KOPT-K1 (cell line): Measurements from ENCODE around the gene CNN2.

ENCODE experiments used
- H3K27ac ChIP-seq: fragments of 200-600 bp; sonication (generic); 2 replicates; pipeline ENCODE4 v1.5.1; 2016; ENCODE audit warnings: antibody characterized with exemption, mild to moderate bottlenecking, low read depth, low read length; ENCODE audit not compliant: poor library complexity, severe bottlenecking
- H3K36me3 ChIP-seq: fragments of 200-600 bp; sonication (generic); 2 replicates; pipeline ENCODE4 v1.5.1; 2017; ENCODE audit warnings: antibody characterized with exemption, mild to moderate bottlenecking, low read length, moderate library complexity; ENCODE audit not compliant: insufficient read depth
- H3K9me3 ChIP-seq: fragments of 200-600 bp; sonication (generic); 2 replicates; pipeline ENCODE4 v1.5.1; 2017; ENCODE audit warnings: antibody characterized with exemption, low read length, mild to moderate bottlenecking; ENCODE audit not compliant: insufficient read depth, poor library complexity, severe bottlenecking

Gene CNN2

DNA sequence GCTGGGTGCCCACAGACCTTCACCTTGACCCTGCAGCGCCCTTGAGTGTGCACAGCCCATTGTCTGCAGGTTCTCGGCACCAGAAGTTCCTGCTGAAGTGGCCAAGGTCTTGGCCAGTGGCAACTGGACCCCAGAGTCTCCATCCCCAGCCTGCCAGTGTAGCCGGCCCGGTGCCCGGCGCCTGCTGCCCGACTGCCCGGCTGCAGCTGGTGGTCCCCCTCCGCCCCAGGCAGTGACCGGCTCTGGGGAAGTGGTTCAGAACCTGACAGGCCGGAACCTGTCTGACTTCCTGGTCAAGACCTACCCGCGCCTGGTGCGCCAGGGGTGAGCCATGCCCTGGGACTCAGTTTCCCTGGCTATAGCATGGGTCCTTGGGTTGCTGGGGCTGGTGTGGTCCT, 28.6 kb downstream of the CNN2 start:
- Histone ChIP-seq H3K27ac (no peak overlapping the region), H3K9me3 (no peaks in the 10 kb centered on the region), H3K36me3 (peaks cover 4% of the 10 kb centered on the region; the same call in 1 of the 2 replicates)

DNA sequence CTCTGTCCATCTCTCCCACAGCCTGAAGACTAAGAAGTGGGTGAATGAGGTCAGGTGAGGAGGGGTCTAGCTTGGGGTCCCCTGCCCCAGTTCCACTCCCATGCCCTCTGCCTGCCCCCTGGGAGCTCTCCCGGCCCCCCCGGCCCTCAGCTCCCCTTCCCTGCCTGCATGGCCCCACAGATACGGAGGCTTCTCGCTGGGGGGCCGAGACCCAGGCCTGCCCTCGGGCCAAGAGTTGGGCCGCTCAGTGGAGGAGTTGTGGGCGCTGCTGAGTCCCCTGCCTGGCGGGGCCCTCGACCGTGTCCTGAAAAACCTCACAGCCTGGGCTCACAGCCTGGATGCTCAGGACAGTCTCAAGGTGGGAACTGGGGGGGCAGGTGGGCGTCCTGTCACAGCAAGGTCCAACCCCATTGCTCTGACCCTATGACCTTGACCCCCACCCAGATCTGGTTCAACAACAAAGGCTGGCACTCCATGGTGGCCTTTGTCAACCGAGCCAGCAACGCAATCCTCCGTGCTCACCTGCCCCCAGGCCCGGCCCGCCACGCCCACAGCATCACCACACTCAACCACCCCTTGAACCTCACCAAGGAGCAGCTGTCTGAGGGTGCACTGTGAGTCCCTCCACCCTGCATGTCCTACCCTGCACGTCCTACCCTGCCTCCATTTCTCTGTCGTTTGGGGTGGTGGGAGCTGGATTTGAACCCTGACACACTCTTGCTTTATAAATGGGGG, 29.6 kb downstream of the CNN2 start:
- Histone ChIP-seq H3K36me3 (peaks cover 4% of the 10 kb centered on the region; the same call in 1 of the 2 replicates), H3K9me3 (no peaks in the 10 kb centered on the region), H3K27ac (no peak overlapping the region)

- Histone ChIP-seq H3K27ac (peak overlapping the region; percentile 68), H3K36me3 (peaks cover 4% of the 10 kb centered on the region; the same call in 1 of the 2 replicates), H3K9me3 (no peaks in the 10 kb centered on the region)
Observed at GRCh38 chr19:1057176-1057855, 30.9 kb downstream of the CNN2 start.

GRCh38 chr19:1058112-1058511, 31.7 kb downstream of the CNN2 start:
- no peaks in the 10 kb centered on the region for H3K9me3 ChIP-seq
- peaks cover 4% of the 10 kb centered on the region; the same call in 1 of the 2 replicates for H3K36me3 ChIP-seq
- peak overlapping the region; percentile 68 for H3K27ac ChIP-seq

DNA sequence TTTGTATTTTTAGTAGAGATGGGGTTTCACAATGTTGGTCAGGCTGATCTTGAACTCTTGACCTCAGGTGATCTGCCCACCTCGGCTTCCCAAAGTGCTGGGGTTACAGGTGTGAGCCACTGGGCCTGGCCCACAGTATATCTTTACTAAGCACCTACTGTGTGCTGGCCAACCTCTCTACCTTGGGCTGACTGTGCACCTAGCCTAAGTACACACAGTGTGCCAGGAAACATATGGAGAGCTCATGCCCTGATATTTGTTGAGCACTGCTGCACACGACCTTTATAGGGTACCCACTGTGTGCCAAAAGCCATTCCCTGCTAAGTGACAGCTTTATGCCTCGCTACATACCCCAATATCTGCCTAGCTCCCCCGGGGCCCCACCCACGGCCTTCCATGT, 34.3 kb downstream of the CNN2 start:
- no peaks in the 10 kb centered on the region for H3K9me3 ChIP-seq
- peaks cover 4% of the 10 kb centered on the region; the same call in 1 of the 2 replicates for H3K36me3 ChIP-seq
- no peak overlapping the region for H3K27ac ChIP-seq

- Histone ChIP-seq H3K9me3 (no peaks in the 10 kb centered on the region), H3K36me3 (no peaks in the 10 kb centered on the region), H3K27ac (no peak overlapping the region)
Observed at GRCh38 chr19:1061987-1062386, 35.6 kb downstream of the CNN2 start.

DNA sequence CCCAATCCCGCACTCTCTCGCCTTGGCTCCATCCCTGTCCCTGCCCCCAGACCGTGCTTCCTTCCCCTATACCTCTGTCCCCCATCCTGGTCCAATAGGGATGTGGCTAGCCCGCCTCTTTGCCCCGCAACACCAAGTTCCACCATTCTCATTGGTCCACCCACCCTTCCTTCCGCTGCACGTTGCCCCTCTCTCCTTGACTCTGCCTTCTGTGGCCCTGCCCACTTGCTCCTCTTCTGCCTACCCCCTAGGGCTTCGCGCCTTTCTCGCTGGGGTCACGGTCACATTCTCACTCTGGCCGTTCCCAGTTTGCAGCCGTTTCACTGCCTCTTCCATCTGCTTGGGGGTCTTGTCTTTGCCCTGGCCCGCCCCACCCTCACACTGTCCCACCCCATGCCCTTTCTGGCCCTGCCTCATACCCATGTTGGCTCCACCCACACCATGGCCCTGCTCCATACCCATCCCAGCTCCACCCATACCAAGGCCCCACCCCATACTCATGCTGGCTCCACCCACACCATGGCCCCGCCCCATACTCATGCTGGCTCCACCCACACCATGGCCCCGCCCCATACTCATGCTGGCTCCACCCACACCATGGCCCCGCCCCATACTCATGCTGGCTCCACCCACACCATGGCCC, 36.1 kb downstream of the CNN2 start:
- Histone ChIP-seq H3K9me3 (no peaks in the 10 kb centered on the region), H3K27ac (no peak overlapping the region), H3K36me3 (no peaks in the 10 kb centered on the region)

GRCh38 chr19:1063030-1063908, 36.9 kb downstream of the CNN2 start:
- 0 out of 2 replicates have a peak, but pooled peaks cover under 1% of the 10 kb centered on the region for H3K36me3 ChIP-seq
- H3K27ac ChIP-seq, result no peak overlapping the region
- H3K9me3 ChIP-seq, result no peaks in the 10 kb centered on the region

- H3K36me3 ChIP-seq, result peaks cover 8% of the 10 kb centered on the region; the same call in 1 of the 2 replicates
- no peaks in the 10 kb centered on the region for H3K9me3 ChIP-seq
- no peak overlapping the region for H3K27ac ChIP-seq
Observed at GRCh38 chr19:1063909-1064660, 37.7 kb downstream of the CNN2 start.

- H3K36me3 ChIP-seq, result peaks cover 15% of the 10 kb centered on the region
- H3K27ac ChIP-seq, result no peak overlapping the region
- H3K9me3 ChIP-seq, result no peaks in the 10 kb centered on the region
Observed at GRCh38 chr19:1064661-1065605, 38.5 kb downstream of the CNN2 start.

- Histone ChIP-seq H3K36me3 (peaks cover 22% of the 10 kb centered on the region), H3K27ac (no peak overlapping the region), H3K9me3 (no peaks in the 10 kb centered on the region)
Observed at GRCh38 chr19:1065606-1066109, 39.2 kb downstream of the CNN2 start.

DNA sequence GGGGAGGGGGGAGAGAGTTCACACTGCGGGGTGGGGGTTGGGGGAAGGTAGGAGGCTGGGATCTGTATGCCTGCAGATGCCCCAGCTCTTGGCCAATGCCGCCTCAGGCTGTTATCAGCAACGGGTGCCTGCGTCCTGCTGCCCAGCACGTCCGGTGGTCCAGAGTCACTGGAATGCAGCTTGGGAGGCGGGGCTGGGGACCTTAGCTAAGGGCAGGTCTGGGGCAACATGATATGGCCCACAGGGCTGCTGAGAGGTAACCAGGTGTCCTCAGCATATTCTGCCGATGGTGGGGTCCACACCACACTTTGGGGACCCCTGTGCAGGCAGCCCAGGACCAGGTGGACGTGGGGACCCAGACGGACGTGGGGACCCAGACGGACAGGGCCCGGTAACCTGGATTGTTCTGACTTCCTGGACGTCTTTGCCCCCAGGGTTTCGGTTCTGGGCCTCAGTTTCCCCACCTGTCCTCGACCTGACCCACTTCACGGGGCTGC, 39.9 kb downstream of the CNN2 start:
- Histone ChIP-seq H3K36me3 (peaks cover 27% of the 10 kb centered on the region), H3K9me3 (no peaks in the 10 kb centered on the region), H3K27ac (peak overlapping the region; percentile 98)

DNA sequence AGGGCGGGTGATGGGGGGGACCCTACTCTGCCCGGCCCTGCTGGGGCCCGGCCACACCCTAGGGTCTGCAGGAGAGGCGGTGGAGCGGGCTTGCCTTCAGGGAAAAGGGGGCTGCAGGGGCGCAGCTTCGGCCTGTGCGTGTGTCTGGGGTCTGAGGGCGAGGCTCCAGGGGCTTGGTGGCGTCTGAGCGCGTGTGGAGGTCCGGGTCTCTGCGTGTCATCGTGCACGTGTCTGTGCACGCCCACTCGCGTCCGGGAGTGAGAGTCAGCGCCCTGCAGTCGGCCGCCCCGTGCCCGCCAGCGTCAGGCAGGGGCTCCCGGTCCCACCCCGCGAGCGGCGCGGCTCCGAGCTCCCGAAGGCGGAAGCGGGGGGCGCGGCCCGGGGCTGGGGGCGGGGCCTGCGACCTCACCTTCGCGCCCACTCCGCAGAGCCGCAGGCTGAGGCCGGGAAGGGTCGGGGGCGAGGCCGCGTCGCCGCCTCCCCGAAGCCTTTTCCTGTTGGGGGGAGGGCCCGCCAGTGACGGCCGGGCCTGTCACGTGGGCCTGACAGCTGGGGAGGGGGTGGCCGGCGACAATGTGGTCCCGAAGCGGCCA, 40.4 kb downstream of the CNN2 start, which contains the start of gene ARHGAP45:
Gene ARHGAP45 (plus strand): TSS at position 420 of the 593 bp plus-strand sequence. CDS start 239 bp downstream, outside the sequence.
- H3K36me3 ChIP-seq, result peaks cover 32% of the 10 kb centered on the region
- H3K27ac ChIP-seq, result peak within 1 kb of the TSS; percentile 98

More for the DNA sequence above, 40.4 kb downstream of the CNN2 start, which contains the start of gene ARHGAP45:
- no peaks in the 10 kb centered on the region for H3K9me3 ChIP-seq
